ENCODE measurements around the gene LGR5. TPM values are rescaled to one million over a fixed set of nuclear protein-coding genes. Genes with fewer than 3 reads are reported as not detected.
"Not testable (repeated sequence)": the region's sequence is repeated elsewhere in the genome, so short reads cannot be mapped to it uniquely, and the experiment has no call there.

LGR5 gene
- total and polyA plus RNA-seq, 10 donors = 0.02 to 0.19 (median 0.02) TPM; not detected in 7

DNA sequence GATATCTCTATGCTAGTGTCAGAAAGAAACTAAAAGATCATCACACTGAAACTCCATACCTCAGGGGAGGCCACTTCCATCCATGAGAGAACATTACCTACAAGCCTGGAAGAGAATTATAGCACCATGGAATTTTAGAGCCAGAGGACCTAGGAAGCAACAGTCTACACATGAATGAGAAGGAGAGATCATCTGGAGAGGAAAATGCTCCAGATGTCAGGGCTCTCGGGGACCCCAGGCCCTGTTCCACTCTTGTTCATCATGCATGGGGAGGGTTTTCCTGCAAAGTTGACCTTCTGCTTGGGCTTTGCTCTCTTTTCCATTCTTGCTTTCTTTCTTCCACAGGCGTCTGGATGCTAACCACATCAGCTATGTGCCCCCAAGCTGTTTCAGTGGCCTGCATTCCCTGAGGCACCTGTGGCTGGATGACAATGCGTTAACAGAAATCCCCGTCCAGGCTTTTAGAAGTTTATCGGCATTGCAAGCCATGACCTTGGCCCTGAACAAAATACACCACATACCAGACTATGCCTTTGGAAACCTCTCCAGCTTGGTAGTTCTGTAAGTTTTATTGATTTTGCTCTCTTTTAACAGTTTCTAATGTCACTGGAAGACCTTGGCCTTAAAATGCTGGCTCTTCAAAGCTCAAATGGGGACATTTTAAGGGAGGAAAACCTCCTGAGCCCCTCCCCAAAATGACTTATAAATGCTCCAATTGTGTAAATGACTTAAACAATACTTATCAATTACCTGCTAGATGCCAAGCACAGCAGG is 113.3 kb downstream of the LGR5 start:
- no peak overlapping the region for H3K4me3 ChIP-seq
- no peaks in the 10 kb centered on the region for H3K4me1 ChIP-seq
- H3K9me3 ChIP-seq = no peaks in the 10 kb centered on the region
- no peak for DNase-seq
- H3K36me3 ChIP-seq = no peaks in the 10 kb centered on the region
- TF ChIP-seq, protein P1, sequence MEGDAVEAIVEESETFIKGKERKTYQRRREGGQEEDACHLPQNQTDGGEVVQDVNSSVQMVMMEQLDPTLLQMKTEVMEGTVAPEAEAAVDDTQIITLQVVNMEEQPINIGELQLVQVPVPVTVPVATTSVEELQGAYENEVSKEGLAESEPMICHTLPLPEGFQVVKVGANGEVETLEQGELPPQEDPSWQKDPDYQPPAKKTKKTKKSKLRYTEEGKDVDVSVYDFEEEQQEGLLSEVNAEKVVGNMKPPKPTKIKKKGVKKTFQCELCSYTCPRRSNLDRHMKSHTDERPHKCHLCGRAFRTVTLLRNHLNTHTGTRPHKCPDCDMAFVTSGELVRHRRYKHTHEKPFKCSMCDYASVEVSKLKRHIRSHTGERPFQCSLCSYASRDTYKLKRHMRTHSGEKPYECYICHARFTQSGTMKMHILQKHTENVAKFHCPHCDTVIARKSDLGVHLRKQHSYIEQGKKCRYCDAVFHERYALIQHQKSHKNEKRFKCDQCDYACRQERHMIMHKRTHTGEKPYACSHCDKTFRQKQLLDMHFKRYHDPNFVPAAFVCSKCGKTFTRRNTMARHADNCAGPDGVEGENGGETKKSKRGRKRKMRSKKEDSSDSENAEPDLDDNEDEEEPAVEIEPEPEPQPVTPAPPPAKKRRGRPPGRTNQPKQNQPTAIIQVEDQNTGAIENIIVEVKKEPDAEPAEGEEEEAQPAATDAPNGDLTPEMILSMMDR (IDR thresholded peaks at IDR 0.05 in 8 of 11, conservative IDR thresholded peaks at IDR 0.05 in 3 of 11) = no peak
- TF ChIP-seq POLR2AphosphoS5 (IDR thresholded peaks at IDR 0.05) = no peak
- no peak for TF ChIP-seq POLR2A (IDR thresholded peaks at IDR 0.05)
- H3K27ac ChIP-seq = no peak overlapping the region
- 82 to 92% (median 87%) methylated on average over 5 of the region's 5 CpGs for WGBS, 5 donors
- intact Hi-C loops (cut with DNase I; ENCODE audit: low total_unique reads) = no loop called here
- H3K27me3 ChIP-seq (replicated peaks in 1 of 7) = no peaks in the 10 kb centered on the region

DNA sequence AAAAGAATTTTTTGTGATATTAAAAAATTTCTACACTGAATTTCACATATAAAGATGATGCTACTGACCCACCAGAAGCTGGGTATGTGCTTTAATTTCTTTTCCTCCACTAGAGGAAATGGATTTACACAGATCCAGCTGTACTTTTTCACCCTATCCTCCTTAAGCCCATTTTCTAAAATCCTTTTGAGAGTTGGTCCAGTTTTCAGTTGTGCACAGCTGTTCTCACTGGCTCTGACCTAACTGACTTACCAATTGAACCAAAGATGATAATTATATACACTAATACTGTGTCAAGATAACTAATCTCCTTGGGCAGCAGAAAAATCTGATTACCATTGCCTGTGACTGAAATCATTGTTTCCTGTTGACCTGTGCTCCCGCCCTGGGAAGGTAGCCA is 115.6 kb downstream of the LGR5 start:
- DNase-seq = no peak
- intact Hi-C loops (cut with DNase I; ENCODE audit: low total_unique reads) = no loop called here
- TF ChIP-seq POLR2A (IDR thresholded peaks at IDR 0.05) = no peak
- TF ChIP-seq, protein P1 (IDR thresholded peaks at IDR 0.05 in 8 of 11, conservative IDR thresholded peaks at IDR 0.05 in 3 of 11) = no peak
- no peak for TF ChIP-seq POLR2AphosphoS5 (IDR thresholded peaks at IDR 0.05)
- H3K4me3 ChIP-seq = no peak overlapping the region
- 80 to 94% (median 89%) methylated on average over 1 of the region's 1 CpG for WGBS, 5 donors
- H3K27ac ChIP-seq = no peak overlapping the region
- no peaks in the 10 kb centered on the region for H3K9me3 ChIP-seq
- no peaks in the 10 kb centered on the region for H3K4me1 ChIP-seq
- no peaks in the 10 kb centered on the region for H3K27me3 ChIP-seq (replicated peaks in 1 of 7)
- H3K36me3 ChIP-seq = no peaks in the 10 kb centered on the region

DNA sequence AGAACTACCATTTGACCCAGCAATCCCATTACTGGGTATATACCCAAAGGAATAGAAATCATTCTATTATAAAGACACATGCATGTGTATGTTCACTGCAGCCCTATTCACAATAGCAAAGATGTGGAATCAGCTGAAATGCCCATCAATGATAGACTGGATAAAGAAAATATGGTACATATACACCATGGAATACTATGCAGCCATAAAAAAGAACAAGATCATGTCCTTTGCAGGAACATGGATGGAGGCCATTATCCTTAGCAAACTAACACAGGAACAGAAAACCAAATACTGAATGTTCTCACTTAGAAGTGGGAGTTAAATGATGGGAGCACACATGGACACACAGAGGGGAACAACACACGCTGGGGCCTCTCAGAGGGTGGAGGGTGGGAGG is 116.2 kb downstream of the LGR5 start:
- WGBS, 5 donors = 86 to 100% (median 88%) methylated on average over 1 of the region's 1 CpG
- H3K27ac ChIP-seq; H3K4me3 ChIP-seq; H3K4me1 ChIP-seq; H3K9me3 ChIP-seq; H3K27me3 ChIP-seq (replicated peaks in 1 of 7); intact Hi-C loops (cut with DNase I; ENCODE audit: low total_unique reads); DNase-seq; H3K36me3 ChIP-seq: not testable (repeated sequence)

DNA sequence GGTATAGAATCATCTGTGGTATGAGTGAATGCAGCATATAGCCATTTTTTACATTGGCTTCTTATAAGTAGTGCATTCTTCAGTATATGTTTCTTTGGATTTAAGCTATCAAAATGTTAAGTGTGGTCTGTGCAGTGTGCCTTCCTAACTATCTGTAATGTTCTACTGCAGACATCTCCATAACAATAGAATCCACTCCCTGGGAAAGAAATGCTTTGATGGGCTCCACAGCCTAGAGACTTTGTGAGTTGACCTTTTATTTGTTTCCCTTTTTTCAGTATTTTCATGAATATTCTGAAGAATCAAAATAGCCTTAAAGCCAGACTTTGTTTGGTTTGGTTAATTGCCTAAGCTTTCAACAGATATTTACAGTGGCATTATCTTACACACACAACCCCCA is 116.8 kb downstream of the LGR5 start:
- intact Hi-C loops (cut with DNase I; ENCODE audit: low total_unique reads) = no loop called here
- Histone ChIP-seq H3K27ac (no peak overlapping the region), H3K36me3 (no peaks in the 10 kb centered on the region), H3K27me3 (replicated peaks in 1 of 7) (no peaks in the 10 kb centered on the region), H3K4me1 (no peaks in the 10 kb centered on the region), H3K4me3 (no peak overlapping the region), H3K9me3 (no peaks in the 10 kb centered on the region)
- no peak for DNase-seq
- no peak for TF ChIP-seq POLR2AphosphoS5 (IDR thresholded peaks at IDR 0.05)
- no peak for TF ChIP-seq POLR2A (IDR thresholded peaks at IDR 0.05)
- TF ChIP-seq, protein P1 (IDR thresholded peaks at IDR 0.05 in 8 of 11, conservative IDR thresholded peaks at IDR 0.05 in 3 of 11) = no peak

All from spleen (tissue), 11 donors.